Fibroblast of villous mesenchyme (primary cell): ENCODE results near the gene C2CD2. TPM values are rescaled to one million over a fixed set of nuclear protein-coding genes. Genes with fewer than 3 reads are reported as not detected.

Source experiments
- DNase-seq: peaks from one replicate; pipeline ENCODE4 v3.0.0-alpha.2; 2010; ENCODE audit warnings: low read depth
- H3K4me3 ChIP-seq: 2 replicates; pipeline ENCODE4 v1.5.1; 2011; ENCODE audit warnings: low read depth, mild to moderate bottlenecking, low read length
- total RNA-seq: library from RNA; depleted of rRNA; stranded (reverse); fragments of >200 nt; gene quantifications from 2 replicates; pipeline ENCODE4 v1.2.3, GENCODE V29; 2012
- TF ChIP-seq, protein P1 (sequence below): IDR thresholded peaks from 2 replicates; pipeline ENCODE4 v1.5.1; 2012; ENCODE audit warnings: low read depth, mild to moderate bottlenecking, low read length; ENCODE audit not compliant: insufficient read depth

The C2CD2 gene
- total RNA-seq, 1 donor = 25.0 TPM

DNA sequence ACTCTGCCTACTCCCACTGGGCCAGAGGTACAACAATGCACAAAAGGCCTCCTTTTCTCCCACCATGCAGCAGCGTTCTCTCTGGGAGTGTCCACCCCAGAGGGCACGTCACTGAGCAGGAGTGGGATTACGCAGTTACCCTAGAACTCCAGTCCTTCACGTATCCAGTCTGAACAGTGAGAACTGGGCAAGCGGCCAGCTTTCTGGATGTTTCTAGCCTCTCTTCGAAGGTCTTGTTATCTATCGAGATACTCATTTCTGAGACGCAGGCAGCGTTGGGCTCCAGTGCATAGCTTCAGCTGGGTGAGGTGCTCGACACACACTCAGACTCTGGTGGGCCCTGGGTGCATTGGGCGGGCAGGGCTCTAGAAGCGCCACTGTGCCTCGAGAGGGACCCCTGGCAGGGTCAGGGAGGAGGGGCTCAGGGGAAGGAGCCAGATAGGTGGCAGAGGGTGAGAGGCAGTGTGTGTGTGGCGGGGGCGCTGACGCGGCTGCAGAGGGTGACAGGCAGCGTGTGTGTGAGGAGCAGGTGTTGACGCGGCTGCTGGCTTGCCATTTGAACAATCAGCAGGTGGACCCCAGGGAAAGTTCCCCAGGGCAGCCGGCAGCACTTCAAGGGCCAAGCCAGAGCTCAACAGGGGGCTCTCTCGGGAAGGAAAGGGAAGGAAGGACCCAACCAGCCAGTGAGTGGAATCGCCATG, 102.6 kb downstream of the C2CD2 start:
- TF ChIP-seq, protein P1, sequence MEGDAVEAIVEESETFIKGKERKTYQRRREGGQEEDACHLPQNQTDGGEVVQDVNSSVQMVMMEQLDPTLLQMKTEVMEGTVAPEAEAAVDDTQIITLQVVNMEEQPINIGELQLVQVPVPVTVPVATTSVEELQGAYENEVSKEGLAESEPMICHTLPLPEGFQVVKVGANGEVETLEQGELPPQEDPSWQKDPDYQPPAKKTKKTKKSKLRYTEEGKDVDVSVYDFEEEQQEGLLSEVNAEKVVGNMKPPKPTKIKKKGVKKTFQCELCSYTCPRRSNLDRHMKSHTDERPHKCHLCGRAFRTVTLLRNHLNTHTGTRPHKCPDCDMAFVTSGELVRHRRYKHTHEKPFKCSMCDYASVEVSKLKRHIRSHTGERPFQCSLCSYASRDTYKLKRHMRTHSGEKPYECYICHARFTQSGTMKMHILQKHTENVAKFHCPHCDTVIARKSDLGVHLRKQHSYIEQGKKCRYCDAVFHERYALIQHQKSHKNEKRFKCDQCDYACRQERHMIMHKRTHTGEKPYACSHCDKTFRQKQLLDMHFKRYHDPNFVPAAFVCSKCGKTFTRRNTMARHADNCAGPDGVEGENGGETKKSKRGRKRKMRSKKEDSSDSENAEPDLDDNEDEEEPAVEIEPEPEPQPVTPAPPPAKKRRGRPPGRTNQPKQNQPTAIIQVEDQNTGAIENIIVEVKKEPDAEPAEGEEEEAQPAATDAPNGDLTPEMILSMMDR = no peak
- no peak for DNase-seq
- H3K4me3 ChIP-seq = no peak overlapping the region

DNA sequence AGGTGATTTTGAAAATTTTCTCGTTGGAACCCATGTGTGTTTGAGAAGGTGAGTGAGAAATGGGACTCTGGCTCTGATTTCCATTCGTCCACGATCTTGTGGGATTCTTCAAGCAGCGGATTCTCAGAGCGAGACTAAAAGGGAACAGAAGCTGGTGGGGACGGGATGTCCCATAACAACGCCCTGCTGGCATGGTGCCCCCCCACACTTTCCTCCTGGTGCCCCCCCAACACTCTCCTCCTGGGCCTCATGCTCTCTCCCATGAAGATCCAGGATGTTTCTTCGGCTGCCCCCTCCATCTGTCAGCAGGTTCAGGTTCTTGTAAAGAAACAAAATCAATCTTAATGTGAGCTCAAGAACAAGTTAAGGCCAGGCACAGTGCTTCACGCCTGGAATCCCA, 103.7 kb downstream of the C2CD2 start:
- TF ChIP-seq, protein P1 = no peak
- no peak for DNase-seq
- no peak overlapping the region for H3K4me3 ChIP-seq

DNA sequence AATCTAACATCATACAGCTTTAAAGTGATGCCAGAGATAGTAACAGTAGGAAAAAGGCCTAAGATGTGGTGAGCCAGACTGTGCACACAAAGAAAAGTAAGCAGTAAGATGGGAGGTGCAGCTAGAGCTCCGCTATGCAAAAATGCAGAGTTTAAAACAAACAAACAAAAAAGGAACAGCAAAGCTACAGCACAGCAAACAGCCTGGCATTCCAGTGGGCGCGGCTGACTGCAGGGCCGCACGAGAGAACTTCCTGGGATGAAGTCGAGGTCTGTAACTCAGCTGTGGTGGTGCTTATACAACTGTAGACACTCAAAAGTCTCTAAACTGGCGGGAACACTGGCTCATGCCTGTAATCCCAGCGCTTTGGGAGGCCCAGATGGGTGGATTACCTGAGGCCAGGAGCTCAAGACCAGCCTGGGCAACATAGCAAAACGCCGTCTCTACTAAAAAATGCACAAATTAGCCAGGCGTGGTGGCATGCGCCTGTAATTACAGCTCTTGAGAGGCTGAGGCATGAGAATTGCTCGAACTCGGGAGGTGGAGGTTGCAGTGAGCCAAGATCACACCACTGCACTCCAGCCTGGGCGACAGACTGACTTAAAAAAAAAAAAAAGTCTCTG, 104.7 kb downstream of the C2CD2 start:
- H3K4me3 ChIP-seq = no peak overlapping the region
- no peak for DNase-seq
- TF ChIP-seq, protein P1 = no peak

DNA sequence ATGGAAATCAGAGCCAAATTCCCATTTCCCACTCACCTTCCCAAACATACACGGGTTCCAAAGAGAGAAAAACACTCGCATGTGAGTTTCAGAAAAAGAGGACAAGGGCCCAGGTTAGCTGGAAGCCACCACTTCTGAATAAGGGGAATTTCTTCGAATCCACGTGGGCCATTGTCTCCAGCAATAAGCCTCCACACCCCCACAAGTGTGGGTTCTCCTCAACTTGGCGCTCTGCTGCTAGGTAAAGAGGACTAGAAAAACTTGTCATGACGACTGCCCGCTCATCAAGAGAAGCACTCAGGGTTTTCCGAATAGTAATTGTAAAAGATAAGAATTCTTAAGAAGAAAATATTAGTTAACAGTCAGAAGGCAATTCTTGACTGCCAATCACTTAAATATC, 105.3 kb downstream of the C2CD2 start:
- no peak overlapping the region for H3K4me3 ChIP-seq
- TF ChIP-seq, protein P1 = no peak
- no peak for DNase-seq

DNA sequence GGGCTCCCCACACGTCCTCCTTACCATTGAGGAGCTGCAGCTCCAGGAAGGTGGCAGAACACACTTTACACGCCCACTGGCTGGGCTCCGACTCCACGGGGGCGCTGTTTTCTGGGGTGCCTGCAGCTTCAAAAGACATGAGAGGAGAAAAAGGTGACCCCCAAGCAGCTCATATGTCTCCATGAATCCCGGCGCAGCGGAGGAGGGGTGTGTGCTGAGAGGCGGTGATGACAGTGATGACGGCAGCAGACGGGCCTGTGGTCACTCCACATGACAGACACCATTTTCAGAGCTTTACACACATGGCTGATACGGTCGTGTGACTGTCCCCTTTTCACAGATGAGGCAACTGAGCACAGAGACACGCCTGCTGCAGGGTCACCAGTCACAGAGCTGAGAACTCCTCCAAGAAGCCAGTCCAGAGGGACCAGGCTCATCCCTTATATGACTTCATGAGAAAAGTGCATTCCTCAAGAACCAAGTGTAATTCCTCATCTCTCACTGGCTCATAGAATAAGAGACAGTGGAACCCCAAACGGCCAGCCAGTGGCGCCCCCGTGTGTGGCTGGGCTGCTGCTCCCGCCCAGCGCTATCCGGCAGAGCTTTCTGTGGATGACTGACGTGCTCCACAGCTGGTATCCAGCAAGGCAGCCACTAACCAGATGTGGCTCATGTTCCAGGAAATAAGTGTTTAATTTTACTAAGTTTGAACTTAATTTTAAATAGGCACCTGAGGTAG, 106.6 kb downstream of the C2CD2 start:
- no peak overlapping the region for H3K4me3 ChIP-seq
- TF ChIP-seq, protein P1 = peak; percentile 19

DNA sequence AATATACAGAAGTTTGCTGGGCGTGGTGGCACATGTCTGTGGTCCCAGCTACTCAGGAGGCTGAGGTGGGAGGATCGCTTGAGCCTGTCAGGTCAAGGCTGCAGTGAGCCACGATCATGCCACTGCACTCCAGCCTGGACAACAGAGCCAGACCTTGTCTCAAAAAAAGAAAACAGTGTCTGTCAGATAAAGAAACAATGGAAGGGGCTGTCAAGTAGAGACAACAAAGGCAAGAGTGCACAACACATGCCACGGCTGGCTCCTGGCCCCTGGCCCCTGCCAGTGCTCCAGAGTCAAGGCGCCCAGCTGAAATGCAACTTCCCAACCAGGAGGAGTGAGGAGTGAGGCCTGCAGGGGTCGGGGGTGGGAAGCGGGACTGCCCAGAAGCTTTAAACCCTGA, 107.3 kb downstream of the C2CD2 start:
- H3K4me3 ChIP-seq = no peak overlapping the region
- no peak for DNase-seq
- TF ChIP-seq, protein P1 = no peak

More for the DNA sequence above, 106.6 kb downstream of the C2CD2 start:
- peak; percentile 6 for DNase-seq
